ENCODE data around the gene ZDHHC11. TPM values are rescaled to one million over a fixed set of nuclear protein-coding genes. Genes with fewer than 3 reads are reported as not detected.

The ZDHHC11 gene
- total and polyA plus RNA-seq, 2 experiments from 2014 or later = 8.0 to 29.1 TPM

GRCh38 chr5:855771-856530, 5.2 kb upstream of the ZDHHC11 start (continued):
- TF ChIP-seq, protein P1, sequence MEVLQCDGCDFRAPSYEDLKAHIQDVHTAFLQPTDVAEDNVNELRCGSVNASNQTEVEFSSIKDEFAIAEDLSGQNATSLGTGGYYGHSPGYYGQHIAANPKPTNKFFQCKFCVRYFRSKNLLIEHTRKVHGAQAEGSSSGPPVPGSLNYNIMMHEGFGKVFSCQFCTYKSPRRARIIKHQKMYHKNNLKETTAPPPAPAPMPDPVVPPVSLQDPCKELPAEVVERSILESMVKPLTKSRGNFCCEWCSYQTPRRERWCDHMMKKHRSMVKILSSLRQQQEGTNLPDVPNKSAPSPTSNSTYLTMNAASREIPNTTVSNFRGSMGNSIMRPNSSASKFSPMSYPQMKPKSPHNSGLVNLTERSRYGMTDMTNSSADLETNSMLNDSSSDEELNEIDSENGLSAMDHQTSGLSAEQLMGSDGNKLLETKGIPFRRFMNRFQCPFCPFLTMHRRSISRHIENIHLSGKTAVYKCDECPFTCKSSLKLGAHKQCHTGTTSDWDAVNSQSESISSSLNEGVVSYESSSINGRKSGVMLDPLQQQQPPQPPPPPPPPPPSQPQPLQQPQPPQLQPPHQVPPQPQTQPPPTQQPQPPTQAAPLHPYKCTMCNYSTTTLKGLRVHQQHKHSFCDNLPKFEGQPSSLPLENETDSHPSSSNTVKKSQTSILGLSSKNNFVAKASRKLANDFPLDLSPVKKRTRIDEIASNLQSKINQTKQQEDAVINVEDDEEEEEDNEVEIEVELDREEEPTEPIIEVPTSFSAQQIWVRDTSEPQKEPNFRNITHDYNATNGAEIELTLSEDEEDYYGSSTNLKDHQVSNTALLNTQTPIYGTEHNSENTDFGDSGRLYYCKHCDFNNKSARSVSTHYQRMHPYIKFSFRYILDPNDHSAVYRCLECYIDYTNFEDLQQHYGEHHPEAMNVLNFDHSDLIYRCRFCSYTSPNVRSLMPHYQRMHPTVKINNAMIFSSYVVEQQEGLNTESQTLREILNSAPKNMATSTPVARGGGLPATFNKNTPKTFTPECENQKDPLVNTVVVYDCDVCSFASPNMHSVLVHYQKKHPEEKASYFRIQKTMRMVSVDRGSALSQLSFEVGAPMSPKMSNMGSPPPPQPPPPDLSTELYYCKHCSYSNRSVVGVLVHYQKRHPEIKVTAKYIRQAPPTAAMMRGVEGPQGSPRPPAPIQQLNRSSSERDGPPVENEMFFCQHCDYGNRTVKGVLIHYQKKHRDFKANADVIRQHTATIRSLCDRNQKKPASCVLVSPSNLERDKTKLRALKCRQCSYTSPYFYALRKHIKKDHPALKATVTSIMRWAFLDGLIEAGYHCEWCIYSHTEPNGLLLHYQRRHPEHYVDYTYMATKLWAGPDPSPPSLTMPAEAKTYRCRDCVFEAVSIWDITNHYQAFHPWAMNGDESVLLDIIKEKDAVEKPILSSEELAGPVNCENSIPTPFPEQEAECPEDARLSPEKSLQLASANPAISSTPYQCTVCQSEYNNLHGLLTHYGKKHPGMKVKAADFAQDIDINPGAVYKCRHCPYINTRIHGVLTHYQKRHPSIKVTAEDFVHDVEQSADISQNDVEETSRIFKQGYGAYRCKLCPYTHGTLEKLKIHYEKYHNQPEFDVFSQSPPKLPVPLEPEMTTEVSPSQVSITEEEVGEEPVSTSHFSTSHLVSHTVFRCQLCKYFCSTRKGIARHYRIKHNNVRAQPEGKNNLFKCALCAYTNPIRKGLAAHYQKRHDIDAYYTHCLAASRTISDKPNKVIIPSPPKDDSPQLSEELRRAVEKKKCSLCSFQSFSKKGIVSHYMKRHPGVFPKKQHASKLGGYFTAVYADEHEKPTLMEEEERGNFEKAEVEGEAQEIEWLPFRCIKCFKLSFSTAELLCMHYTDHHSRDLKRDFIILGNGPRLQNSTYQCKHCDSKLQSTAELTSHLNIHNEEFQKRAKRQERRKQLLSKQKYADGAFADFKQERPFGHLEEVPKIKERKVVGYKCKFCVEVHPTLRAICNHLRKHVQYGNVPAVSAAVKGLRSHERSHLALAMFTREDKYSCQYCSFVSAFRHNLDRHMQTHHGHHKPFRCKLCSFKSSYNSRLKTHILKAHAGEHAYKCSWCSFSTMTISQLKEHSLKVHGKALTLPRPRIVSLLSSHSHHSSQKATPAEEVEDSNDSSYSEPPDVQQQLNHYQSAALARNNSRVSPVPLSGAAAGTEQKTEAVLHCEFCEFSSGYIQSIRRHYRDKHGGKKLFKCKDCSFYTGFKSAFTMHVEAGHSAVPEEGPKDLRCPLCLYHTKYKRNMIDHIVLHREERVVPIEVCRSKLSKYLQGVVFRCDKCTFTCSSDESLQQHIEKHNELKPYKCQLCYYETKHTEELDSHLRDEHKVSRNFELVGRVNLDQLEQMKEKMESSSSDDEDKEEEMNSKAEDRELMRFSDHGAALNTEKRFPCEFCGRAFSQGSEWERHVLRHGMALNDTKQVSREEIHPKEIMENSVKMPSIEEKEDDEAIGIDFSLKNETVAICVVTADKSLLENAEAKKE (CRISPR knock-in tag; IDR thresholded peaks at IDR 0.05) = no peak
- TF ChIP-seq CREB1 (CRISPR knock-in tag; IDR thresholded peaks at IDR 0.05; ENCODE audit: low read depth) (no peak), EZH2phosphoT487 (IDR thresholded peaks at IDR 0.05; ENCODE audit: unreplicated experiment) (no peak)

- ATAC-seq = no peak
- H3K27ac Mint-ChIP-seq = no peak overlapping the region
- no peak for TF ChIP-seq EZH2phosphoT487 (IDR thresholded peaks at IDR 0.05; ENCODE audit: unreplicated experiment)
- no peak for TF ChIP-seq EZH2 (IDR thresholded peaks at IDR 0.05; ENCODE audit: low read depth, unreplicated experiment)
- no peak for TF ChIP-seq JUNB (IDR thresholded peaks at IDR 0.05; ENCODE audit: unreplicated experiment)
- TF ChIP-seq ZNF114 (CRISPR knock-in tag; IDR thresholded peaks at IDR 0.05) = no peak
- TF ChIP-seq POLR2AphosphoS5 (IDR thresholded peaks at IDR 0.05; ENCODE audit: low read depth) = no peak
- no peak for TF ChIP-seq ZNF331 (CRISPR knock-in tag; IDR thresholded peaks at IDR 0.05; ENCODE audit: low read depth)
- TF ChIP-seq STAT1 (IDR thresholded peaks at IDR 0.05; ENCODE audit: unreplicated experiment) = no peak
- TF ChIP-seq CREB1 (CRISPR knock-in tag; IDR thresholded peaks at IDR 0.05; ENCODE audit: low read depth) = no peak
- no peak for TF ChIP-seq NANOG (IDR thresholded peaks at IDR 0.05; ENCODE audit: borderline replicate concordance)
- TF ChIP-seq CTCF (conservative IDR thresholded peaks at IDR 0.05; ENCODE audit: low read depth in 2 of 2) = no peak
- TF ChIP-seq, protein P2, sequence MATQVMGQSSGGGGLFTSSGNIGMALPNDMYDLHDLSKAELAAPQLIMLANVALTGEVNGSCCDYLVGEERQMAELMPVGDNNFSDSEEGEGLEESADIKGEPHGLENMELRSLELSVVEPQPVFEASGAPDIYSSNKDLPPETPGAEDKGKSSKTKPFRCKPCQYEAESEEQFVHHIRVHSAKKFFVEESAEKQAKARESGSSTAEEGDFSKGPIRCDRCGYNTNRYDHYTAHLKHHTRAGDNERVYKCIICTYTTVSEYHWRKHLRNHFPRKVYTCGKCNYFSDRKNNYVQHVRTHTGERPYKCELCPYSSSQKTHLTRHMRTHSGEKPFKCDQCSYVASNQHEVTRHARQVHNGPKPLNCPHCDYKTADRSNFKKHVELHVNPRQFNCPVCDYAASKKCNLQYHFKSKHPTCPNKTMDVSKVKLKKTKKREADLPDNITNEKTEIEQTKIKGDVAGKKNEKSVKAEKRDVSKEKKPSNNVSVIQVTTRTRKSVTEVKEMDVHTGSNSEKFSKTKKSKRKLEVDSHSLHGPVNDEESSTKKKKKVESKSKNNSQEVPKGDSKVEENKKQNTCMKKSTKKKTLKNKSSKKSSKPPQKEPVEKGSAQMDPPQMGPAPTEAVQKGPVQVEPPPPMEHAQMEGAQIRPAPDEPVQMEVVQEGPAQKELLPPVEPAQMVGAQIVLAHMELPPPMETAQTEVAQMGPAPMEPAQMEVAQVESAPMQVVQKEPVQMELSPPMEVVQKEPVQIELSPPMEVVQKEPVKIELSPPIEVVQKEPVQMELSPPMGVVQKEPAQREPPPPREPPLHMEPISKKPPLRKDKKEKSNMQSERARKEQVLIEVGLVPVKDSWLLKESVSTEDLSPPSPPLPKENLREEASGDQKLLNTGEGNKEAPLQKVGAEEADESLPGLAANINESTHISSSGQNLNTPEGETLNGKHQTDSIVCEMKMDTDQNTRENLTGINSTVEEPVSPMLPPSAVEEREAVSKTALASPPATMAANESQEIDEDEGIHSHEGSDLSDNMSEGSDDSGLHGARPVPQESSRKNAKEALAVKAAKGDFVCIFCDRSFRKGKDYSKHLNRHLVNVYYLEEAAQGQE (IDR thresholded peaks at IDR 0.05; ENCODE audit: unreplicated experiment) = no peak
Observed at GRCh38 chr5:854966-855743, 4.4 kb upstream of the ZDHHC11 start.

More at GRCh38 chr5:854966-855743, 4.4 kb upstream of the ZDHHC11 start:
- Histone ChIP-seq H3K4me1 (ENCODE audit: insufficient read depth) (no peaks in the 10 kb centered on the region), H3K27ac (ENCODE audit: low read depth) (no peak overlapping the region), H3K27me3 (ENCODE audit: insufficient read depth) (no peaks in the 10 kb centered on the region), H2AFZ (no peak overlapping the region), H4K20me1 (replicated peaks; ENCODE audit: insufficient read depth) (no peaks in the 10 kb centered on the region), H3K79me2 (replicated peaks; ENCODE audit: insufficient read depth) (no peaks in the 10 kb centered on the region), H3K4me2 (no peak overlapping the region), H3F3A (replicated peaks; ENCODE audit: low read depth) (no peaks in the 10 kb centered on the region), H3K36me3 (ENCODE audit: insufficient read depth) (no peaks in the 10 kb centered on the region), H3K9me2 (ENCODE audit: insufficient read depth) (no peaks in the 10 kb centered on the region), H3K4me3 (no peak overlapping the region)
- Mint-ChIP-seq H3K36me3 (ENCODE audit: low read depth) (no peaks in the 10 kb centered on the region; the same call in 1 of the 3 replicates), H3K4me3 (no peak overlapping the region), H3K27me3 (ENCODE audit: insufficient read depth, low read depth, poor library complexity) (peaks cover 12% of the 10 kb centered on the region), H3K9me3 (no peaks in the 10 kb centered on the region; the same call in 2 of the 3 replicates), H3K4me1 (no peaks in the 10 kb centered on the region; the same call in 2 of the 3 replicates)
- DNase-seq (ENCODE audit: low spot score) = no peak
